Karpas-422 (cell line): ENCODE results near the gene NRROS. TPM values are rescaled to one million over a fixed set of nuclear protein-coding genes. Genes with fewer than 3 reads are reported as not detected.
A peak's percentile ranks its signal among the peaks of the same experiment; 100 is the strongest.

Experiments used
- DNase-seq: peaks from one replicate; pipeline ENCODE4 v3.0.0-alpha.2; 2015
- H2AFZ ChIP-seq: fragments of 200-600 bp; sonication (generic); 2 replicates; pipeline ENCODE4 v1.6.1; 2014; ENCODE audit warnings: antibody characterized with exemption, low read length, mixed read lengths
- H3K27ac ChIP-seq: fragments of 200-600 bp; sonication (generic); 2 replicates; pipeline ENCODE4 v1.5.1; 2014; ENCODE audit warnings: mild to moderate bottlenecking, low read length, moderate library complexity
- H3K27me3 ChIP-seq: fragments of 200-600 bp; sonication (generic); 2 replicates; pipeline ENCODE4 v1.6.1; 2014; ENCODE audit warnings: low read length, mixed read lengths
- H3K36me3 ChIP-seq: fragments of 200-600 bp; sonication (generic); 2 replicates; pipeline ENCODE4 v1.6.1; 2014; ENCODE audit warnings: low read length, mixed read lengths; ENCODE audit not compliant: insufficient read depth
- H3K4me1 ChIP-seq: fragments of 200-600 bp; sonication (generic); 2 replicates; pipeline ENCODE4 v1.6.1; 2014; ENCODE audit warnings: mild to moderate bottlenecking, low read length, mixed read lengths
- H3K4me2 ChIP-seq: fragments of 200-600 bp; sonication (generic); 2 replicates; pipeline ENCODE4 v1.6.1; 2014; ENCODE audit warnings: low read length, low read depth, mild to moderate bottlenecking; ENCODE audit not compliant: poor library complexity, severe bottlenecking
- H3K4me3 ChIP-seq: fragments of 200-600 bp; sonication (generic); 2 replicates; pipeline ENCODE4 v1.5.1; 2014; ENCODE audit warnings: mild to moderate bottlenecking, antibody characterized with exemption, low read length, mixed read lengths
- H3K79me2 ChIP-seq: fragments of 200-600 bp; sonication (generic); 2 replicates; pipeline ENCODE4 v1.6.1; 2014; ENCODE audit warnings: mild to moderate bottlenecking, low read length, mixed read lengths
- H3K9ac ChIP-seq: fragments of 200-600 bp; sonication (generic); 2 replicates; pipeline ENCODE4 v1.6.0; 2014; ENCODE audit warnings: low read length
- H3K9me2 ChIP-seq: fragments of 200-600 bp; sonication (generic), shearing (Covaris generic); replicated peaks from 2 replicates; pipeline ENCODE4 v1.6.0; 2014; ENCODE audit warnings: mild to moderate bottlenecking, low read length, moderate library complexity; ENCODE audit not compliant: insufficient read depth
- H3K9me3 ChIP-seq: fragments of 300-700, 200-600 bp; sonication (generic); 2 replicates; pipeline ENCODE4 v1.6.1; 2014; ENCODE audit warnings: low read length, mixed read lengths
- H4K20me1 ChIP-seq: fragments of 200-600 bp; sonication (generic); 2 replicates; pipeline ENCODE4 v1.6.1; 2014; ENCODE audit warnings: mild to moderate bottlenecking, antibody characterized with exemption, low read length, low read depth; ENCODE audit not compliant: insufficient read depth
- total RNA-seq: library from RNA; depleted of rRNA; stranded (reverse); fragments of >200 nt; shearing (Covaris generic); gene quantifications from 2 replicates; pipeline ENCODE4 v1.2.3, GENCODE V29; 2014; ENCODE audit warnings: low replicate concordance

Gene NRROS
- total RNA-seq, 1 experiment from 2014 or later = 0.52 TPM

DNA sequence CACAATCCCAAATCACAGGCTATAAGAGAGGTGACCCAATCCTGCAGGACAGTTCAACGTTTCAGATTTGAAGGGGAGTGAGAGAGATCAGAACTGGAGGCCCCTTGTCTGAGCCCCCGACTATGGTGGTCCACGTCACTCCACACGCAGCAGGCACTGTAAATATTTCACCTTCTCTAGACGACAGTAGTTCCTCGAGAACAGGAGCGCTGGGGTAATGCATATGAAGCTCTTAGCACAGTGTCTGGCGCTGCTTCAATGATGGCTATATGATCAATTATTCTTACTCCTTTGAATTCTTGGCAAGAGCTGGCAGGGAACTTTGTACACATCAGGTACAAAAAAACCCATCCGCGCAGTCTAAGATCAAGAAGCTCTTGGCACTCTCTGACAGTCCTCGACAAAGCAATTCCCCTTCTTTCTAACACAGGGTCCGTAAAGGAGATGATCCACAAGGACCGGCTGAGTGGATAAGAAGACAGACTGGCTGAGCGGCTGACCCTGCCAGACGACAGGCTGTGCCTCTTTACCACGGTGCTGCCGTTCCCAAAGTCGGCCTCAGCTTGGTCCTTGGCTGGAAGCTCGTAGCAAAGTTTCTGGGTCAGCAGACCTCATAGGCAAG is 522 bp upstream of the NRROS start:
- H3K4me2 ChIP-seq = peak overlapping the region; percentile 88
- H3K4me3 ChIP-seq = peak overlapping the region; percentile 64
- no peak for DNase-seq
- no peaks in the 10 kb centered on the region for H3K9me2 ChIP-seq
- peaks cover 4% of the 10 kb centered on the region; the same call in 1 of the 2 replicates for H3K27me3 ChIP-seq
- H3K9me3 ChIP-seq = no peaks in the 10 kb centered on the region
- H3K9ac ChIP-seq = peak overlapping the region; percentile 63
- no peaks in the 10 kb centered on the region for H3K36me3 ChIP-seq
- no peak overlapping the region for H3K27ac ChIP-seq
- peaks cover 39% of the 10 kb centered on the region for H3K4me1 ChIP-seq
- 0 out of 2 replicates have a peak overlapping the region, but pooled peaks have one; percentile 95 for H2AFZ ChIP-seq
- no peaks in the 10 kb centered on the region for H4K20me1 ChIP-seq
- no peaks in the 10 kb centered on the region for H3K79me2 ChIP-seq

DNA sequence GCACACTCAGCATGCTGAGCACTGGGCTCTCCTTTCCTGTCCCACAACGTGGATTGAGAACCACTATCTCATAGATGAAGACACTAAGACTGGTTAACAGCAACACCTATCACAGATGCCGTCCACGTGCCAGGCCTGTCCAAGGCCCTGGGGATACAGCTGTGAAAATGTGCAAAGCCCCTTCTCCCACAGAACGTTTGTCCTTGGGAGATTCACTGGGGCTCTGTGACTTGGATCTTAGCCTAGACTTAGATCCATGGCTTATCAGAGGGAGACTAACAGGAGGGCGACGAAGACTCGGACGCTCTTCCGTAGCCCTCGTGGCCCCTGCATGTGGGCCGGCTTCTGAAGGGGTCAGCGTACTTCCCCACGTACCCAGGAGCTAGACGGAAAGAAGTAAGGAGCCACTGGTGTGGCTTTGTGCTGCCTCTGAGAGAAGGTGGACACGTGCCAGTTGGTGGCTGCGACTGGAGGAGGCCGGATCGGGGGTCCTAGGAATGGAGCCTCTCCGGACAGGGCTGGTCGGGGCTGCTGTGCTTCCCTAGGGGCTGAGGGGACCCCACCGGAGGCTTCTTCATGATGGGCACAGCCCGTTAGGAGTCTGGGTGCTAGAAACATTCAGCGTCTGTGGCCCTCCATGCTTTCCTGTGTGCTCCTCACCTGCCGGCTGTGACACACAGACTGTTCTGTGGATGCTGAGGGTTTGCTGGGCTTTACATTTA is 964 bp downstream of the NRROS start:
- H3K27ac ChIP-seq = no peak overlapping the region
- H3K9ac ChIP-seq = peak overlapping the region; percentile 63; the same call in 1 of the 2 replicates
- H3K9me2 ChIP-seq = no peaks in the 10 kb centered on the region
- no peaks in the 10 kb centered on the region for H4K20me1 ChIP-seq
- H3K79me2 ChIP-seq = no peaks in the 10 kb centered on the region
- no peak for DNase-seq
- no peaks in the 10 kb centered on the region for H3K36me3 ChIP-seq
- peaks cover 4% of the 10 kb centered on the region; the same call in 1 of the 2 replicates for H3K27me3 ChIP-seq
- peak overlapping the region; percentile 64; the same call in 1 of the 2 replicates for H3K4me3 ChIP-seq
- H3K4me2 ChIP-seq = peak overlapping the region; percentile 88
- H3K9me3 ChIP-seq = no peaks in the 10 kb centered on the region
- peaks cover 35% of the 10 kb centered on the region for H3K4me1 ChIP-seq
- H2AFZ ChIP-seq = no peak overlapping the region

DNA sequence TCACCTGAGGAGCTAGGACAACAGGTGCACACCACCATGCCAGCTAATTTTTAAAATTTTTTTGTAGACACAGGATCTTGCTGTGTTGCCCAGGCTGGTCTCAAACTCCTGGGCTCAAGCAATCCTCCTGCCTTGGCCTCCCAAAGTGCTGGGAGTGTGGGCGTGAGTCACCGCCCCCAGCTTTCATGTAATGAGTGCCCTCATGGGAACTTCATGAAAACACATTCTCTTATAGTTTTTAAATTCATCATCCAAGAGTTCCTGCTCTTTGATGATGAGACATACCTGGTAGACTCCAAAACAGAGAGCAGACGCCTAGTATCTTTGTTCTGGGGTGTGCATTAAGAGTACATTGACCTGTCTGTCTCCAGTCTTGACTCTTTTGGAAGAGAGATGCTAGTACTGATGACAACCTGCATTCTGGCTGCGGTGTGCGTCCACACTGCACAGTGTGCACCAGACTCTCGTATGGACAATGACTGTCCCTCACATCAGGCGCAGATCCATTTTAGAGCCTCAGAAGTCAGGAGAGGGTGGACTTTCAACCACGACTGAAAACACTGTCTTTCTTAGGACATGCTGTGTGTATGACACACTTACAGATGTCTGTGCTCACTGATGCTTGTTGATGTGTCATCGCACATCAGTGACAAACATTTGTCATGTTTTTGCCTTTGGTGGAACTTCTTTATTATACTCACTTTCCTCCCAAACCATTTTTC is 2.0 kb downstream of the NRROS start:
- Histone ChIP-seq H3K4me3 (no peak overlapping the region), H4K20me1 (no peaks in the 10 kb centered on the region), H3K27me3 (peaks cover 4% of the 10 kb centered on the region; the same call in 1 of the 2 replicates)

GRCh38 chr3:196642434-196642833 is 2.9 kb downstream of the NRROS start:
- no peak overlapping the region for H3K27ac ChIP-seq

More for the DNA sequence above, 2.0 kb downstream of the NRROS start:
- Histone ChIP-seq H3K36me3 (no peaks in the 10 kb centered on the region), H3K27ac (no peak overlapping the region), H3K9me2 (no peaks in the 10 kb centered on the region), H3K9ac (no peak overlapping the region), H3K9me3 (no peaks in the 10 kb centered on the region), H3K4me2 (no peak overlapping the region), H3K4me1 (peaks cover 35% of the 10 kb centered on the region), H3K79me2 (no peaks in the 10 kb centered on the region), H2AFZ (no peak overlapping the region)
- DNase-seq = no peak

DNA sequence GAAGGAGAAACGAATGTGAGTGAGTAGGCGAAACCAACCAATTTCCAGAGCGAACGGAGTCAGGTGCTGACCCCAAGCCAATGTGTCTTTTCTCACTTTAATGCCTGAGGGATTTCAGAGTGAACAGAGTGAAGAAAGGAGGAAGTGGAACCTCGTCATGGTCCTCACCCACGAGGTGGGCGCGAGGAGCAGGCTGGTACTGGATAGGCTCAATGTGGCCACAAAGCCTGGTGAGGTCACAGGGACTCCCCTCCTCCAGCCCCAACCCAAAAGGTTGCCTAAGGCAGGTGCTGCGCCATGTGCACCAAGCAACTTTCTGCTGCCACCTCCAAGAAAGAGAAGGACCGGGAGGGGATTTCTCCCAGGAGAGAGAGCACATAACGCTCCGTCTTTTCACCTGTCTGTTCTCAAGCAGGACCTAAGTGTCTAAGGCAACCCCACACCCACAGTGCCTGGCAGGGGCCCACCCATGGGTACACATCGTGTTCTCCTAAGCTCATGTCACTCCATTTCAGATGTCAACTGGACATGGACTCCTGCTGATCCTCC is 3.8 kb downstream of the NRROS start:
- H3K9ac ChIP-seq = no peak overlapping the region
- no peaks in the 10 kb centered on the region for H3K36me3 ChIP-seq
- H3K9me3 ChIP-seq = no peaks in the 10 kb centered on the region
- H3K4me2 ChIP-seq = peak overlapping the region; percentile 56
- H3K4me3 ChIP-seq = peak overlapping the region; percentile 11; the same call in 1 of the 2 replicates
- H3K9me2 ChIP-seq = no peaks in the 10 kb centered on the region
- peaks cover 4% of the 10 kb centered on the region; the same call in 1 of the 2 replicates for H3K27me3 ChIP-seq
- peak overlapping the region; percentile 22; the same call in 1 of the 2 replicates for H2AFZ ChIP-seq
- H3K79me2 ChIP-seq = no peaks in the 10 kb centered on the region
- DNase-seq = peak; percentile 96
- peaks cover 35% of the 10 kb centered on the region for H3K4me1 ChIP-seq
- no peak overlapping the region for H3K27ac ChIP-seq
- no peaks in the 10 kb centered on the region for H4K20me1 ChIP-seq

More at GRCh38 chr3:196642434-196642833, 2.9 kb downstream of the NRROS start:
- H3K4me1 ChIP-seq = peaks cover 35% of the 10 kb centered on the region
- peak overlapping the region; percentile 56 for H3K4me2 ChIP-seq
- no peaks in the 10 kb centered on the region for H3K9me2 ChIP-seq
- no peaks in the 10 kb centered on the region for H3K9me3 ChIP-seq
- H3K27me3 ChIP-seq = peaks cover 4% of the 10 kb centered on the region; the same call in 1 of the 2 replicates
- H3K36me3 ChIP-seq = no peaks in the 10 kb centered on the region
- H3K9ac ChIP-seq = peak overlapping the region; percentile 27
- peak overlapping the region; percentile 61; the same call in 1 of the 2 replicates for H2AFZ ChIP-seq
- DNase-seq = no peak
- H3K4me3 ChIP-seq = peak overlapping the region; percentile 7; the same call in 1 of the 2 replicates
- H3K79me2 ChIP-seq = no peaks in the 10 kb centered on the region
- no peaks in the 10 kb centered on the region for H4K20me1 ChIP-seq

DNA sequence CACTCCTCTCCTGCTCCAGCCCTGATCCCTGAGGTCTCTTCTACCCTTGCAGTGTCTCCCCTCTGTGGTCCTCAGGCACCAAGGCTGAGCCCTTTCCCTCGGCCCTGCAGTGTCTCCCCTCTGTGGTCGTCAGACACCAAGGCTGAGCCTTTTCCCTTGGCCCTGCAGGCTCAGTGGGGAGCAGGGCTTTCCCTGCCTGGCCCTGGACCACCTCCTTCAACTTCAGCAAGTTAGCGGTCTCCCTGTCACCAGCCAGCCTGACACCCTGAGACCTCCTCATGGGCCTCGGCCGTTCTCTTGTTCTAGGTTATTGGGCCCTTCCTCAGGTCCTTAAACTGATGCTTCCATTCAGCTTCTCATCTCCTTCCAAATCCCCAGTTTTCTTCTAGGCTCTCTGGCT is 4.3 kb downstream of the NRROS start:
- Histone ChIP-seq H3K4me1 (peaks cover 35% of the 10 kb centered on the region), H3K27me3 (peaks cover 4% of the 10 kb centered on the region; the same call in 1 of the 2 replicates), H3K79me2 (no peaks in the 10 kb centered on the region), H3K36me3 (no peaks in the 10 kb centered on the region), H3K4me2 (no peak overlapping the region), H3K9ac (no peak overlapping the region), H3K9me3 (no peaks in the 10 kb centered on the region), H2AFZ (peak overlapping the region; percentile 22; the same call in 1 of the 2 replicates), H3K4me3 (no peak overlapping the region), H3K27ac (no peak overlapping the region), H4K20me1 (no peaks in the 10 kb centered on the region), H3K9me2 (no peaks in the 10 kb centered on the region)
- no peak for DNase-seq

DNA sequence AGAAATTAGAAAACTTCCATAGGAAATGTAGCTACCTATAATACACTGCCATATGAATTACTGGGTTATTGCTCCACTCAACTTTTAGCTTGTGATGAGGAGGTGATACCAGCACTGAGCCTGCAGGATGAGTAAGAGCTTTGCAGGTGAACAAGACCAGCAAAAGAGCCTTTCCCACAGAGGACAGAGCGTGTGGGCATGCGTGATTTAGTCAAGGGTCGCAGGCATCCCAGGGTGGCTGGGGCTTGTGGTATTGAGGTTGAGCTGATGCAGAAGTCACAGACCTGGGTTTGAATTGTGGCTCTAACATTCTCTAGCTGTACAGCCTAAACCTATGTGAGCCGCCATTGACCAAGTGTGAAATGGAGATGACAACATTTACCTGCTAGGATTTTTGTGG is 5.6 kb downstream of the NRROS start:
- H3K4me1 ChIP-seq = peaks cover 24% of the 10 kb centered on the region
- H3K36me3 ChIP-seq = no peaks in the 10 kb centered on the region
- H3K9me2 ChIP-seq = no peaks in the 10 kb centered on the region
- peaks cover 1% of the 10 kb centered on the region; the same call in 1 of the 2 replicates for H3K27me3 ChIP-seq
- no peak overlapping the region for H3K9ac ChIP-seq
- H3K79me2 ChIP-seq = no peaks in the 10 kb centered on the region
- no peaks in the 10 kb centered on the region for H4K20me1 ChIP-seq
- H3K4me3 ChIP-seq = no peak overlapping the region
- DNase-seq = no peak
- H2AFZ ChIP-seq = no peak overlapping the region
- H3K9me3 ChIP-seq = no peaks in the 10 kb centered on the region
- no peak overlapping the region for H3K27ac ChIP-seq
- no peak overlapping the region for H3K4me2 ChIP-seq
